Astrocyte (in vitro differentiated cells and primary cell): Measurements from ENCODE around the gene KCNG2. TPM values are rescaled to one million over a fixed set of nuclear protein-coding genes. Genes with fewer than 3 reads are reported as not detected.

Experiments used
- DNase-seq: peaks from one replicate; pipeline ENCODE4 v3.0.0-alpha.2; 2010; ENCODE audit warnings: low read depth
- FAIRE-seq: peaks from 2 replicates; lab custom pipeline; 2011; peaks lifted over from hg19 to GRCh38; lab: Jason Lieb, UNC
- H2AFZ ChIP-seq: 2 replicates; pipeline ENCODE4 v1.6.0; 2012; ENCODE audit warnings: low read depth, low read length, inconsistent platforms
- H3K27ac ChIP-seq: 2 replicates; pipeline ENCODE4 v1.5.1; 2011; ENCODE audit warnings: low read depth, low read length, inconsistent platforms
- H3K27me3 ChIP-seq: 2 replicates; pipeline ENCODE4 v1.6.0; 2011; ENCODE audit warnings: low read length, inconsistent platforms; ENCODE audit not compliant: insufficient read depth
- H3K36me3 ChIP-seq: 2 replicates; pipeline ENCODE4 v1.5.1; 2011; ENCODE audit warnings: low read length, inconsistent platforms; ENCODE audit not compliant: insufficient read depth
- H3K4me1 ChIP-seq: 2 replicates; pipeline ENCODE4 v1.5.1; 2011; ENCODE audit warnings: low read length, inconsistent platforms; ENCODE audit not compliant: insufficient read depth
- H3K4me2 ChIP-seq: 2 replicates; pipeline ENCODE4 v1.6.0; 2012; ENCODE audit warnings: low read length, inconsistent platforms
- H3K4me3 ChIP-seq: 2 replicates; pipeline ENCODE4 v1.5.1; 2011; ENCODE audit warnings: low read depth, mild to moderate bottlenecking, low read length, inconsistent platforms; ENCODE audit not compliant: insufficient read depth
- H3K79me2 ChIP-seq: 2 replicates; pipeline ENCODE4 v1.6.0; 2012; ENCODE audit warnings: mild to moderate bottlenecking, low read length, inconsistent platforms; ENCODE audit not compliant: insufficient read depth
- H3K9ac ChIP-seq: 2 replicates; pipeline ENCODE4 v1.6.0; 2012; ENCODE audit warnings: mild to moderate bottlenecking, low read length, inconsistent platforms
- H3K9me3 ChIP-seq: 2 replicates; pipeline ENCODE4 v1.5.1; 2012; ENCODE audit warnings: low read depth, mild to moderate bottlenecking, low read length, inconsistent platforms; ENCODE audit not compliant: insufficient read depth
- H4K20me1 ChIP-seq: 2 replicates; pipeline ENCODE4 v1.6.0; 2012; ENCODE audit warnings: low read length, inconsistent platforms; ENCODE audit not compliant: insufficient read depth
- H3K27ac Mint-ChIP-seq: one replicate; pipeline ENCODE4 v1.8.0; 2021; ENCODE audit warnings: mild to moderate bottlenecking, mixed read lengths; ENCODE audit not compliant: unreplicated experiment
- H3K27me3 Mint-ChIP-seq: one replicate; pipeline ENCODE4 v1.8.0; 2021; ENCODE audit warnings: low read depth, mixed read lengths; ENCODE audit not compliant: unreplicated experiment
- H3K36me3 Mint-ChIP-seq: one replicate; pipeline ENCODE4 v1.8.0; 2021; ENCODE audit warnings: low read depth, mixed read lengths; ENCODE audit not compliant: unreplicated experiment
- H3K4me1 Mint-ChIP-seq: one replicate; pipeline ENCODE4 v1.8.0; 2021; ENCODE audit warnings: low read depth, mixed read lengths; ENCODE audit not compliant: unreplicated experiment
- H3K4me3 Mint-ChIP-seq: one replicate; pipeline ENCODE4 v1.8.0; 2021; ENCODE audit warnings: mild to moderate bottlenecking, moderate library complexity, mixed read lengths; ENCODE audit not compliant: unreplicated experiment
- H3K9me3 Mint-ChIP-seq: one replicate; pipeline ENCODE4 v1.8.0; 2021; ENCODE audit warnings: mild to moderate bottlenecking, mixed read lengths; ENCODE audit not compliant: unreplicated experiment
- CTCF ChIP-seq: IDR thresholded peaks from 2 replicates; pipeline ENCODE4 v1.5.1; 2011; ENCODE audit warnings: low read depth, mild to moderate bottlenecking, inconsistent platforms, low read length, moderate library complexity; ENCODE audit not compliant: insufficient read depth
- EZH2 ChIP-seq: IDR thresholded peaks from 2 replicates; pipeline ENCODE4 v1.6.1; 2012; ENCODE audit warnings: mild to moderate bottlenecking, low read length, inconsistent platforms; ENCODE audit not compliant: insufficient read depth
- total RNA-seq: library from RNA; stranded (reverse); gene quantifications from 2 replicates; pipeline ENCODE4 v1.2.1, GENCODE V29; 2021

Gene KCNG2
- total RNA-seq, 1 donor from 2014 or later: 0.16 TPM

DNA sequence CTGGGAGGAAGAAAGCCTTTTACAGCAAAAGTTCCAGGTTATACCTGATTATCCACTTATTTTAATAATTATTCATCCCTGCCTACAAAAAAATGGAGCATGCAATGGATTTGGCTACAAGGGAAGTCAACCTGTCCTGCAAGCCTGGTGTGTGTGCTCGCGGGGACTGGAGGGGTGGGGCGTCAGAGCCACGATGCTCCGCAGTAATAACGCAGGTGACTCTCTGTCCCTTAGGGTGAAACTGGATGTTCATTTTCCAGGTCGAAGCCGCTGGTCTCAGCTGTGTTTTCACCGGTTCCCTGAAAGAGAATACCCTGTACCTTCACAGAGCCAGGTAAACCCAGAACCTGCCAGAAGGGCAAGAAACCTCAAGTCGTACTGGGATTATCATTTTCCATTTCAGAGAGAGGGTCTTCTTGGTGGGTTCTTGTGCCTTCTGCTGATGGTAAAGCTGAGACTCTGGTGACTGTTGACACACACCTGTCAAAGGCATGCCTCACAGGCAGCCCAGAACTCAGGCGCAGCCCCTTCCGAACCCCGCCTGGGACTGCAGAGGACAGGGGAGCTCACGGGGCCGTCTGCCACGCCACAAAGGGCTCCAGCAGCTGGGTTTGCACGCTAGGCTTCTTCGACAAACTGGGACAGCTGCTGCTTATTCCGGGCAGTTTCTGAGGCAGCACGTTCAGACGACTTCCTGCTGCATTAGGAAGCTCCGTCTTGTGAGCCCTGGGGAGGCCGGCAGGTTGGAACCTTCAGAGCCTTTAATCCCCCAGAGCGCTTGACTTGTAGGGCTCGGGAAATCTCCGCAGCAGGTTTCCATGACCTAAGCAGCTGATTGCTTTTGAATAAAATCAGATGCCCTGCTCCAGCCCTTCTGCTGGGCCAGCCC, 58.6 kb downstream of the KCNG2 start:
- Mint-ChIP-seq H3K4me1 (peaks cover 3% of the 10 kb centered on the region), H3K36me3 (peaks cover 3% of the 10 kb centered on the region), H3K27ac (no peak overlapping the region), H3K4me3 (no peak overlapping the region), H3K27me3 (peaks cover 40% of the 10 kb centered on the region), H3K9me3 (peaks cover 7% of the 10 kb centered on the region)
- Histone ChIP-seq H3K4me3 (no peak overlapping the region), H3K9ac (no peak overlapping the region), H2AFZ (no peak overlapping the region), H3K36me3 (no peaks in the 10 kb centered on the region), H3K27me3 (peaks cover 10% of the 10 kb centered on the region), H3K79me2 (no peaks in the 10 kb centered on the region), H4K20me1 (no peaks in the 10 kb centered on the region), H3K4me1 (peaks cover 2% of the 10 kb centered on the region), H3K27ac (no peak overlapping the region), H3K9me3 (no peaks in the 10 kb centered on the region), H3K4me2 (peak overlapping the region; percentile 15)
- no peak for FAIRE-seq
- DNase-seq: no peak
- no peak for TF ChIP-seq CTCF
- no peak for TF ChIP-seq EZH2

DNA sequence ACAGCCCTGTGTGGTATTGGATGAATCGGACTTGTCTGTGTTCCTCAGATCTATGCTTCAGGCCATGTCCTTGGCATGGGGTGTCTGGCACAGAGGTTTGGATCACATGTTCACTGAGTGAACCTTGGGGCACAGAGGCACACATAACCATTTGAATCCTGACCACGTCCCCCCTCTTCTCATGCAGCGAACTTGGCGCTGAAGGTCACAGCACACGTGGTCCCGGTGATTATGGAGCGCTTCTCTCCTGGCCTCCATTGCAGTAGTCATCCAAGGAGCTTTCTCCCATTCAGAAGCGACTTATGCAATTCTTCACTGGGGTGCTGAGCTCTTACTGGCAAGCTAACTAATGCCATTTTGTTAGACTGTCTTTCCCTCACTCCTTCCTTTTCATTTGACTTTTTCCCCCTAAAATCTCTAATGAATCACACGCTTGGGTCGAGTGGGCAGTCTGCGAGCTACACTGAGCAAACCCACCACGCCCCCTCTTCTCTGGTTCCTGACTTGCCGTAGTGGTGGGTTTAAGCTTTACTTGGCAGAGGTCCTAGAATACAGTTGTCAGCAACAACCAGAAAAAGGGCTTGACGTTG, 59.4 kb downstream of the KCNG2 start:
- H3K4me3 Mint-ChIP-seq: no peak overlapping the region
- FAIRE-seq (no peak), DNase-seq (peak; percentile 53)
- H3K36me3 Mint-ChIP-seq: peaks cover 5% of the 10 kb centered on the region
- H2AFZ ChIP-seq: peak overlapping the region; percentile 63
- H3K27me3 ChIP-seq: peaks cover 10% of the 10 kb centered on the region
- H3K4me1 ChIP-seq: peaks cover 2% of the 10 kb centered on the region
- TF ChIP-seq CTCF (no peak), EZH2 (no peak)
- H3K4me1 Mint-ChIP-seq: peaks cover 3% of the 10 kb centered on the region
- no peak overlapping the region for H3K27ac Mint-ChIP-seq
- H3K9me3 ChIP-seq: no peaks in the 10 kb centered on the region
- H3K36me3 ChIP-seq: no peaks in the 10 kb centered on the region
- no peaks in the 10 kb centered on the region for H4K20me1 ChIP-seq
- no peak overlapping the region for H3K27ac ChIP-seq
- peaks cover 43% of the 10 kb centered on the region for H3K27me3 Mint-ChIP-seq
- no peak overlapping the region for H3K4me3 ChIP-seq
- peak overlapping the region; percentile 68 for H3K4me2 ChIP-seq
- no peak overlapping the region for H3K9ac ChIP-seq
- H3K9me3 Mint-ChIP-seq: peaks cover 15% of the 10 kb centered on the region
- H3K79me2 ChIP-seq: no peaks in the 10 kb centered on the region
